Heart right ventricle (tissue), 16 donors: ENCODE measurements around the gene SLC45A2. TPM values are rescaled to one million over a fixed set of nuclear protein-coding genes. Genes with fewer than 3 reads are reported as not detected.
A peak's percentile ranks its signal among the peaks of the same experiment; 100 is the strongest.

Experiments used
- ATAC-seq, 8 donors: fragments of 200-7000 bp; cut with Tn5 transposase; one replicate each; pipeline ENCODE4 v1.9.1; 2020; ENCODE audit warnings: mild to moderate bottlenecking in 8 of 8, moderate library complexity in 8 of 8, moderate number of reproducible peaks in 1 of 8
- DNase-seq, 2 donors: peaks; one replicate each; pipeline ENCODE4 v3.0.0-alpha.2; 2020
- H3K27ac ChIP-seq, 10 donors: fragments of 200-600 bp; sonication (generic) in 2 of 10; one replicate each; pipeline versions ENCODE4 v1.5.0 to v1.8.0; 2020 to 2022; ENCODE audit warnings: mild to moderate bottlenecking in 3 of 10
- H3K27me3 ChIP-seq, 7 donors: fragments of 200-600 bp; one replicate each; pipeline ENCODE4 v1.8.0; 2021 to 2022; ENCODE audit warnings: mild to moderate bottlenecking in 2 of 7
- H3K36me3 ChIP-seq, 9 donors: fragments of 200-600 bp; sonication (generic) in 1 of 9; one replicate each; pipeline versions ENCODE4 v1.5.0 to v1.8.0; 2020 to 2022; ENCODE audit warnings: mild to moderate bottlenecking in 2 of 9
- H3K4me1 ChIP-seq, 9 donors: fragments of 200-600 bp; sonication (generic) in 1 of 9; one replicate each; pipeline versions ENCODE4 v1.5.0 to v1.8.0; 2020 to 2022; ENCODE audit warnings: mild to moderate bottlenecking in 4 of 9
- H3K4me3 ChIP-seq, 10 donors: fragments of 200-600 bp; sonication (generic) in 2 of 10; one replicate each; pipeline versions ENCODE4 v1.5.0 to v1.8.0; 2020 to 2022; ENCODE audit warnings: mild to moderate bottlenecking in 7 of 10, moderate library complexity in 2 of 10
- H3K9me3 ChIP-seq, 11 donors: fragments of 200-600 bp in 10 of 11; sonication (generic) in 2 of 11; one replicate each; pipeline versions ENCODE4 v1.5.0 to v1.8.0; 2013 to 2022; ENCODE audit warnings: mild to moderate bottlenecking in 2 of 11, control low read depth in 1 of 11, moderate library complexity in 1 of 11
- WGBS, 2 donors: extraction: QIAGEN DNeasy Blood & Tissue Kit; methylation state at CpG; one replicate each; pipeline ENCODE4 v1.1.7; 2013; ENCODE audit warnings: inconsistent platforms in 1 of 2; 5-methylcytosine and 5-hydroxymethylcytosine counted together
- intact Hi-C, 10 donors: fragments of 100-400 bp; cut with DNase I; formaldehyde crosslinking; loops; one replicate each; pipeline versions ENCODE4 v1.11.1 to v1.14.2; 2022
- polyA plus RNA-seq, 2 donors: library from polyadenylated mRNA; stranded (reverse); fragments of 200-250 nt; gene quantifications; one replicate each; pipeline ENCODE4 v1.2.3, GENCODE V29; 2013
- total RNA-seq, 10 donors: library from RNA; stranded (reverse); fragmentation: NEBNext Ultra II Directional in 3 of 10; extraction: Animal tissue kit (Norgen Biotek cat#: 25700) in 3 of 10; gene quantifications; one replicate each; pipeline versions ENCODE4 v1.2.1 to v1.2.4, GENCODE V29; 2021 to 2023
- TF ChIP-seq, protein P1 (sequence below), 9 donors: fragments of 200-600 bp; sonication (generic) in 2 of 9; IDR thresholded peaks; one replicate each; pipeline versions ENCODE4 v1.5.0 to v1.8.0; 2021 to 2022; ENCODE audit warnings: antibody characterized with exemption in 9 of 9, mild to moderate bottlenecking in 5 of 9, moderate library complexity in 1 of 9
- donor health status: Arrhythmogenic right ventricular cardiomyopathy.
- donor health status: ischemic (EF 13 %, LVEDD 7.1; RV severe dilation, severe dysfunction).
- donor health status: healthy with polysubstance abuse.
- donor health status: DM: no; HTN: yes; CAD: no.
- donor health status: DM: no; HTN: no; CAD: no.
- donor health status: ischemic (EF 25% LVEDD 6.9; RV normal size, moderate dysfunction).
- donor health status: ischemic (EF 25% LVEDD 5.7; RV mildly dilated, moderate dysfunction).
- donor health status: healthy.
- donor health status: DM: yes; HTN: yes; CAD: no.
- donor health status: Ischemic cardiomyopathy.
- donor health status: ischemic (EF 35%, LVEDD 5.7; RV mildly dilated, moderate dysfunction).
- donor health status: nonischemic (EF 11% LVEDD 7.7; RV severe dilation, severe dysfunction).
- donor health status: DM: yes; HTN: yes; CAD: no.
- donor health status: PGD.
- donor health status: ischemic (EF 29% LVEDD 5.4; RV normal size, mild dysfunction).
- donor health status: nonischemic (EF 23%, LVEDD 6.1; RV moderate dilation, normal function).

The SLC45A2 gene
- total and polyA plus RNA-seq, 12 donors, result 0.09 to 0.15 (median 0.11) TPM; not detected in 9

DNA sequence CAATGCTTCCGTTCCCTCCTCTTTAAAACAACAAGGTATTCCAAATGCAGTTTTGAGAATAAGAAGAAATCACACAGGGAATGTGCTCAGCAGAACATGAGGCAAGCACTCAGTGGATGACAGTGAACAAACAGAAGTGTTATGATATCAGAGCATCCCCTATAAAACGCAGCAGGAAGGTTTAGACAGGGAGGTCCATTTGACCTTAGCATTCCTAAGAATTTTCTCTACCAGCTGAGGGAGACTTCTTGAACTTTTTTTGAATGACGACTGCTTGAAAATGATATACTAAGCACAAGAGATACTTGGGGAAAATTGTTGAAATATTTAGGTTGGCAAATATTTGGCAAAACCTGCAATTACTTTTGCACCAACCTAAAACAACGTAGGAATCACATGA lies 19.4 kb upstream of the SLC45A2 start:
- Histone ChIP-seq H3K9me3 (no peaks in the 10 kb centered on the region), H3K27ac (no peak overlapping the region), H3K4me1 (peaks cover 2 to 21% (median 15%) of the 10 kb centered on the region in 9 donors), H3K27me3 (no peaks in the 10 kb centered on the region), H3K4me3 (no peak overlapping the region), H3K36me3 (peaks cover 0 to 61% (median 9%) of the 10 kb centered on the region in 9 donors)
- TF ChIP-seq, protein P1, sequence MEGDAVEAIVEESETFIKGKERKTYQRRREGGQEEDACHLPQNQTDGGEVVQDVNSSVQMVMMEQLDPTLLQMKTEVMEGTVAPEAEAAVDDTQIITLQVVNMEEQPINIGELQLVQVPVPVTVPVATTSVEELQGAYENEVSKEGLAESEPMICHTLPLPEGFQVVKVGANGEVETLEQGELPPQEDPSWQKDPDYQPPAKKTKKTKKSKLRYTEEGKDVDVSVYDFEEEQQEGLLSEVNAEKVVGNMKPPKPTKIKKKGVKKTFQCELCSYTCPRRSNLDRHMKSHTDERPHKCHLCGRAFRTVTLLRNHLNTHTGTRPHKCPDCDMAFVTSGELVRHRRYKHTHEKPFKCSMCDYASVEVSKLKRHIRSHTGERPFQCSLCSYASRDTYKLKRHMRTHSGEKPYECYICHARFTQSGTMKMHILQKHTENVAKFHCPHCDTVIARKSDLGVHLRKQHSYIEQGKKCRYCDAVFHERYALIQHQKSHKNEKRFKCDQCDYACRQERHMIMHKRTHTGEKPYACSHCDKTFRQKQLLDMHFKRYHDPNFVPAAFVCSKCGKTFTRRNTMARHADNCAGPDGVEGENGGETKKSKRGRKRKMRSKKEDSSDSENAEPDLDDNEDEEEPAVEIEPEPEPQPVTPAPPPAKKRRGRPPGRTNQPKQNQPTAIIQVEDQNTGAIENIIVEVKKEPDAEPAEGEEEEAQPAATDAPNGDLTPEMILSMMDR (IDR thresholded peaks at IDR 0.05), result no peak
- DNase-seq, result no peak
- no peak for ATAC-seq
- intact Hi-C loops, result no loop called here
- WGBS, 2 donors, result 91% methylated on average over 4 of the region's 4 CpGs

DNA sequence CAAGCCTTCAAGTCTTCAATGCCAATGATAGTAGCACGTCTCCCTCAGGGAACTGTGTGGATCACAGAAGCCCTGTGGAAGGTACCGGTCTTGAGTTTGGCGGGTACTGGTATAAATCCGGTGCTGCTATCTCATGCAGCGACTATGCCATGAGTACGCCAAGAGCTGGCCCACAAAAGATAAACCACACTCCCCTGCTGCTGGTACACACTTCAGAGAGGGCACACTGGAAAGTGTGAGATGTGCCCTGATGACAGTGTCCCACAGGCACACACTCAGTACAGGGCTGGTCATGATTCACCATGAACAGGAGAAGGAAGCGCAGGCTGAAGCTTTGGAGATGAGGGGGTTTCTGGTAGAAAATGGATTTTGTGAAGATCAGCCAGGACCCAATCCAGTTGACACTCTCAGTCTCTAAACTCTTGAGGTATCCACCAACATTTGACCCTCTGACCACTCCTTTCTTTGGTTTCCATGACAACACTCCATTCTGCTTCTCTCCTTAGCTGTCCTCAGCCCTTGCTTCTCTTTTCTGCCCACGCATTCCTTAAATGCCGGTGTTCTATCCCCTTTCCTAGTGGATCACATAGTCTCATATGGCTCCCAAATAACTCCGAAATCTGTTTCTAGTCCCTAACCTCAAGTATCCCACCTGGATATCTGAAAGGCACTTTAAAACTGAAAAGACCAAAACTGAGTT lies 18.3 kb upstream of the SLC45A2 start:
- intact Hi-C loops, result no loop called here
- Histone ChIP-seq H3K36me3 (peaks cover 0 to 70% (median 9%) of the 10 kb centered on the region in 9 donors), H3K9me3 (no peaks in the 10 kb centered on the region), H3K4me3 (no peak overlapping the region), H3K27me3 (no peaks in the 10 kb centered on the region), H3K4me1 (peaks cover 2 to 16% (median 12%) of the 10 kb centered on the region in 9 donors), H3K27ac (no peak overlapping the region)
- DNase-seq, result no peak
- WGBS, 2 donors, result 89 to 93% methylated on average over 10 of the region's 10 CpGs
- peak in 2 of 8 donors; percentile 59 to 60 for ATAC-seq
- TF ChIP-seq, protein P1 (IDR thresholded peaks at IDR 0.05), result no peak

DNA sequence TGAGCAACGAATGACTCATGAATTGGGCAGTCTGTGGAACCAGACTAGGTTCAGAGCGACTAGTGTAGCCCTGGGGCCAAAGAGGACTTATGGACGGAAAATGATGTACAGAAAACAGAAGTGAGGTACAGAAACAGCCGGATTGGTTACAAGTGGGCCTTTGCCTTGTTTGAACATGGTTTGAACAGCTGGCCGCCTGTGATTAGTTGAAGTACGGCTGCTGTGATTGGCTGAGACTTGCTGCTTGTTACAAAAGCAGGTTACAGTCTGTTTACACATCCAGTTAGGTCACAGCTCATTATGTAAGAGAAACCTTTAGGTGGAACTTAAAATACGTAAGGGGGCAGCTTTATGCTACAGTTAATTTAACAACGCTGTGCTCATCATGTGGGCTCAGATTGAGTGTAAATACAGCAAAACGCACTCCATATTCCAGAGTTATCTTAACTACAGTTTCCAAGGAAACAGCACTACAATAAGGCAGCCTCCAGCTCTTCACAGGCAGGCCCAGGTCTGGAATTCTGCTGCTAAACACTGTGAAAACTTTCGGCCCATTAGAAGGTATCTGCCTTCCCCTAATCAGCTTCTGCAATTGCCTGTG lies 16.8 kb upstream of the SLC45A2 start:
- no peak overlapping the region for H3K4me3 ChIP-seq
- ATAC-seq (no peak), DNase-seq (no peak)
- H3K27ac ChIP-seq, result no peak overlapping the region
- TF ChIP-seq, protein P1 (IDR thresholded peaks at IDR 0.05), result no peak
- 81 to 85% methylated on average over 10 of the region's 10 CpGs for WGBS, 2 donors
- H3K36me3 ChIP-seq, result peaks cover 0 to 70% (median 9%) of the 10 kb centered on the region in 9 donors
- H3K27me3 ChIP-seq, result no peaks in the 10 kb centered on the region
- H3K9me3 ChIP-seq, result no peaks in the 10 kb centered on the region
- intact Hi-C loops, result no loop called here
- H3K4me1 ChIP-seq, result peaks cover 0 to 12% (median 3%) of the 10 kb centered on the region in 9 donors

DNA sequence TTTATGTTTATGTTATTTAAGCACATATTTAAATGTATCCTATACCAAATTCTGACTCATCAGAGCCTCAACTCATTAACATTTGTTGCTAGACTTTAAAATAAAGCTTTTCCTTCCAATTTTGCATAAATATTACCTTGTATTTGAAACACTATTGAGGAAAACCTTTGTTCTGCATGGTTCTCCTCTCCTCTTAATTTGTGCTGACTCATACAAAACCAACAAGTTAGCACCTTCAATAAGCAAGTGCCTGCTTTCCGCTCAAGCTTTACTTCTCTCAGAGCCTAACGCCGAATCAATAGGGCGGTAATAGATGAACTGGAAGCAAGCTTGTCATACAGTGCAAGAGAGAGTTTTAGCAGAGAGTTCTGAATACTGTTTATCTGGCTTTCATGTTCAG lies 15.5 kb upstream of the SLC45A2 start:
- intact Hi-C loops, result loop anchor here in 8 of 10 donors (2.0 to 10.0 kb wide), 4 partner anchors 462 to 467 kb away; no protein-coding TSS in a partner anchor
- peaks cover 0 to 21% (median 0%) of the 10 kb centered on the region in 9 donors for H3K4me1 ChIP-seq
- no peaks in the 10 kb centered on the region for H3K27me3 ChIP-seq
- no peak overlapping the region for H3K4me3 ChIP-seq
- H3K27ac ChIP-seq, result no peak overlapping the region
- DNase-seq (no peak), ATAC-seq (no peak)
- TF ChIP-seq, protein P1 (IDR thresholded peaks at IDR 0.05), result no peak
- H3K9me3 ChIP-seq, result no peaks in the 10 kb centered on the region
- H3K36me3 ChIP-seq, result peaks cover 0 to 61% (median 9%) of the 10 kb centered on the region in 9 donors
- whole genome bisulfite sequencing, 2 donors, result 97% methylated on average over 4 of the region's 4 CpGs
